SH-SY5Y (cell line): ENCODE data around the gene TFAP2A.

Experiments
- GATA2 ChIP-seq: IDR thresholded peaks from 2 replicates; pipeline ENCODE4 v1.6.1; 2011; ENCODE audit warnings: mild to moderate bottlenecking, low read depth, low read length
- GATA3 ChIP-seq: IDR thresholded peaks from 2 replicates; pipeline ENCODE4 v1.6.1; 2011; ENCODE audit warnings: low read depth, mild to moderate bottlenecking, low read length, moderate library complexity

DNA sequence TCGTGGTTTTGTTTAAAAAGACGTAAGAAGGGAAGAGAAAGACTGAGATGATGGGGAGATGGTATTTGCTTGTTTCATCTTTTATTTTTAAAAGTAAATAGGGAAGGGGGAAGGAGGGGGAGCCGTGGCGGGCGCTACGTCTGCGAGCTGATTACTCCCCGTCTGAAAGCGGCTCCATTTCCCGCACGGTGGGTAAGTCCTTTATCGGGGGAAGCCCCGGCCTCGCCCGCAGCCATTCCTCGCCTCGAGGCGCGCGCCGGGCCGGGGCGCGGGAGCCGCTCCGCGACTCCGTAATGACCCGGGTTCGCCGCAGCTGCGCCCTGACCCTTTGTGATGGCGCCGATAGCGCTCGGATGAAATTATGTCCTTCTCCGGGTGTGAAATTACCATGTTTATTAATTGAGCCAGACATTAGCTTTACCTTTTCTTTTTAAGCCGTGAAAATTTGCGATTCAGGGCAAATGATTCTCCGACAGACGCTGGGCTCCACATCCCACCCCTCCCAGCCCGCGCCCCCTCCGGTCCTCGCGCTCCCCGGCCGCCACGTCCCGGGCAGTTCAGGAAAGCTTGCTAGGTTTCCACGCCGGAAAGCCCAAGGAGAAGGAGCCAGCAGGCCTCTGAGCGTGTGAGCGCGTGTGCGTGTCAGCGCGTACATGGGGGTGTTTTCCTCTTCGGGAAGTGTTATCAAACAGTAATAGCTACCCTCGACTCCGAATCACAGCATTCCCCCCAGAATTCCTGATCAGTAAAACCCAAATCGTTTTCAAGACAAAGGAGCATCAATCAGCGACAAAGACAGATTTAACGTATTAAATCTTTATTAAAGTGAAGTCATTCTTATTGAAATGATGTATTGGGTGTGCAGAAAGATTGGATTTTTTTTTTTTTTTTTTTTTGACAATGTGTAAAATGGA, 30.0 kb downstream of the TFAP2A start:
- no peak for TF ChIP-seq GATA3
- TF ChIP-seq GATA2 = no peak
